ENCODE data around the gene MEMO1. TPM values are rescaled to one million over a fixed set of nuclear protein-coding genes. Genes with fewer than 3 reads are reported as not detected.
A peak's percentile ranks its signal among the peaks of the same experiment; 100 is the strongest.
"Not testable (repeated sequence)": the region's sequence is repeated elsewhere in the genome, so short reads cannot be mapped to it uniquely, and the experiment has no call there.

The MEMO1 gene
- total RNA-seq, 1 donor from 2014 or later = 52.3 TPM

DNA sequence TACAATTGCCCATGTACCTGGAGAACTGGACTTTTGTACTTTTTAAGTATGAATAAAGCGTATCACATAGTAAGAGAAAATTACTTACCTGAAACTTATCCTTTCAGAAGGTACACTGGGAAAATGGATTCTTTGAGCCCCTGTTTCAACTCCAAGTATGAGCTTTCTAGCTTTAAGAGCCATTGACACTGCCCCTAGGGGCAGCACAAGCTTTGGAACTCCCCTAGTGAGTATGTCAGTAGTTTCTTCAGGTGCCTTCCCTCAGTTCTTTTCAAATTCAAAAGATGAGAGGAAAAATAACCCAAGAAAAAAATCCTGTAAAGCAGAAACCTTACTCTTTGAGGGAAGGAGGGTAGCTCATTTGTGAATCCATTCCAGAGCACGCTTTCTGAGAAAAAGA is 124.1 kb downstream of the MEMO1 start:
- H3K27me3 Mint-ChIP-seq = no peaks in the 10 kb centered on the region
- TF ChIP-seq CTCF (IDR thresholded peaks at IDR 0.05; ENCODE audit: unreplicated experiment) = peak; percentile 55
- no peak for DNase-seq (ENCODE audit: low spot score, unreplicated experiment)
- H3K9me3 Mint-ChIP-seq (ENCODE audit: low read depth) = no peaks in the 10 kb centered on the region
- no peaks in the 10 kb centered on the region for H3K4me1 Mint-ChIP-seq (ENCODE audit: low read depth)
- H3K4me3 Mint-ChIP-seq (ENCODE audit: low read depth) = no peak overlapping the region
- no peak overlapping the region for H3K27ac Mint-ChIP-seq
- H3K36me3 Mint-ChIP-seq (ENCODE audit: insufficient read depth) = no peaks in the 10 kb centered on the region

GRCh38 chr2:31877008-31877407 is 133.8 kb downstream of the MEMO1 start:
- H3K27me3 Mint-ChIP-seq = no peaks in the 10 kb centered on the region
- no peak for DNase-seq (ENCODE audit: low spot score, unreplicated experiment)
- no peak overlapping the region for H3K27ac Mint-ChIP-seq
- no peak for TF ChIP-seq CTCF (IDR thresholded peaks at IDR 0.05; ENCODE audit: unreplicated experiment)
- peaks cover 4% of the 10 kb centered on the region for H3K4me1 Mint-ChIP-seq (ENCODE audit: low read depth)
- no peak overlapping the region for H3K4me3 Mint-ChIP-seq (ENCODE audit: low read depth)
- H3K9me3 Mint-ChIP-seq (ENCODE audit: low read depth) = no peaks in the 10 kb centered on the region
- H3K36me3 Mint-ChIP-seq (ENCODE audit: insufficient read depth) = peaks cover 4% of the 10 kb centered on the region

- peaks cover 4% of the 10 kb centered on the region for H3K36me3 Mint-ChIP-seq (ENCODE audit: insufficient read depth)
- H3K4me1 Mint-ChIP-seq (ENCODE audit: low read depth) = peaks cover 4% of the 10 kb centered on the region
- H3K9me3 Mint-ChIP-seq (ENCODE audit: low read depth) = no peaks in the 10 kb centered on the region
- no peak overlapping the region for H3K4me3 Mint-ChIP-seq (ENCODE audit: low read depth)
- DNase-seq (ENCODE audit: low spot score, unreplicated experiment) = no peak
- no peaks in the 10 kb centered on the region for H3K27me3 Mint-ChIP-seq
- no peak for TF ChIP-seq CTCF (IDR thresholded peaks at IDR 0.05; ENCODE audit: unreplicated experiment)
- no peak overlapping the region for H3K27ac Mint-ChIP-seq
These were observed 136.7 kb downstream of the MEMO1 start for GRCh38 chr2:31874071-31874470.

DNA sequence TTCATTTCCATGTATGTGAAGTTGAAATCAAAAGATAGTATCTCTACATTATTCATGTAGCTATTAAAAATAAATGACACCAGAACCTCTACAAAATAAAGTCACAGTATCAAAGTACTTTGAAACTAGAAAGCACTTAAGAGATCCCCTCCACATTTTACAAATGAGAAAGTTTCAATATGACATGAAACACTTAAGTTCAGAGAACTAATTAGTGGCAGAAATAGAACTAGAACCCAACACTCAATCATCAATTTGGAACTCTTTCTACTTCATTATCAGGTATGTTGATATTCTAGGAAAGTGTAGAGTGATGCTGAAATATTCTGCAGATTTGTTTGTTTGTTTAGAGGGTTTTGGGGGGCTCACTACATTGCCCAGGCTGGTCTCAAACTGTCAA is 145.6 kb downstream of the MEMO1 start:
- TF ChIP-seq CTCF (IDR thresholded peaks at IDR 0.05; ENCODE audit: unreplicated experiment) = no peak
- H3K4me3 Mint-ChIP-seq (ENCODE audit: low read depth) = no peak overlapping the region
- H3K9me3 Mint-ChIP-seq (ENCODE audit: low read depth) = no peaks in the 10 kb centered on the region
- DNase-seq (ENCODE audit: low spot score, unreplicated experiment) = no peak
- H3K27me3 Mint-ChIP-seq = no peaks in the 10 kb centered on the region
- peaks cover 5% of the 10 kb centered on the region for H3K36me3 Mint-ChIP-seq (ENCODE audit: insufficient read depth)
- peaks cover 3% of the 10 kb centered on the region for H3K4me1 Mint-ChIP-seq (ENCODE audit: low read depth)
- H3K27ac Mint-ChIP-seq = no peak overlapping the region

GRCh38 chr2:31863867-31864266 is 146.9 kb downstream of the MEMO1 start:
- no peak for TF ChIP-seq CTCF (IDR thresholded peaks at IDR 0.05; ENCODE audit: unreplicated experiment)
- H3K27me3 Mint-ChIP-seq = no peaks in the 10 kb centered on the region
- peaks cover 5% of the 10 kb centered on the region for H3K36me3 Mint-ChIP-seq (ENCODE audit: insufficient read depth)
- no peak overlapping the region for H3K27ac Mint-ChIP-seq
- H3K4me3 Mint-ChIP-seq (ENCODE audit: low read depth) = no peak overlapping the region
- no peak for DNase-seq (ENCODE audit: low spot score, unreplicated experiment)
- H3K4me1 Mint-ChIP-seq (ENCODE audit: low read depth) = peaks cover 3% of the 10 kb centered on the region
- no peaks in the 10 kb centered on the region for H3K9me3 Mint-ChIP-seq (ENCODE audit: low read depth)

- not testable (repeated sequence) for H3K27me3 Mint-ChIP-seq; H3K4me1 Mint-ChIP-seq (ENCODE audit: low read depth); H3K36me3 Mint-ChIP-seq (ENCODE audit: insufficient read depth); H3K4me3 Mint-ChIP-seq (ENCODE audit: low read depth); H3K9me3 Mint-ChIP-seq (ENCODE audit: low read depth); H3K27ac Mint-ChIP-seq; DNase-seq (ENCODE audit: low spot score, unreplicated experiment)
These were observed 147.7 kb downstream of the MEMO1 start for GRCh38 chr2:31863015-31863656.
